ENCODE data around the gene CCDC81.
"Not testable (repeated sequence)": the region's sequence is repeated elsewhere in the genome, so short reads cannot be mapped to it uniquely, and the experiment has no call there.

Gene CCDC81

GRCh38 chr11:86418106-86418505 lies 43.4 kb downstream of the CCDC81 start:
- Histone ChIP-seq H3K27me3 (ENCODE audit: control insufficient read depth, insufficient read depth, low read length) (no peaks in the 10 kb centered on the region), H3K79me2 (no peaks in the 10 kb centered on the region), H3K27ac (no peak overlapping the region), H3K4me2 (ENCODE audit: low read length) (no peak overlapping the region), H3K4me1 (no peaks in the 10 kb centered on the region), H3K9me3 (ENCODE audit: control insufficient read depth, low read length) (no peaks in the 10 kb centered on the region), H2AFZ (no peak overlapping the region), H3K36me3 (ENCODE audit: control insufficient read depth, insufficient read depth, low read length) (no peaks in the 10 kb centered on the region), H3K9ac (no peak overlapping the region), H3K4me3 (ENCODE audit: low read depth, low read length) (no peak overlapping the region)
- TF ChIP-seq CTCF (IDR thresholded peaks at IDR 0.05) = no peak

DNA sequence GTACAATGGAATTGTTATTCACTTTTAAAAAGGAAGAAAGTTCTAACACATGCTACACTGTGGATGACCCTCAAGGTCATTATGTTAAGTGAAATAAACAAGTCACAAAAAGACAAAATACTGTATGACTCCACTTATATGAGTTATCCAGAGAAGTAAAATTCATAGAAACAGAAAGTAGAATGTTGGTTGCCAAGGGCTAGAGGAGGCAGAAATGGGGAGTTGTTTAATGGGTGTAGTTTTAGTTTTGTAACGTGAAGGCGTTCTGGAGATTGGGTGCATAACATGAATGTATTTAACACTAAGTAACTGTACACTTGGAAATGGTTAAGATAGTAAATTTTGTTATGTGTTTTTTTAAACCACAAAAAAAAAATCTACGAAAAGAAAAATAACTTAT lies 43.8 kb downstream of the CCDC81 start:
- no peak overlapping the region for H3K4me3 ChIP-seq (ENCODE audit: low read depth, low read length)
- no peak overlapping the region for H3K9ac ChIP-seq
- H3K27me3 ChIP-seq (ENCODE audit: control insufficient read depth, insufficient read depth, low read length) = no peaks in the 10 kb centered on the region
- no peaks in the 10 kb centered on the region for H3K79me2 ChIP-seq
- H3K36me3 ChIP-seq (ENCODE audit: control insufficient read depth, insufficient read depth, low read length) = no peaks in the 10 kb centered on the region
- TF ChIP-seq CTCF (IDR thresholded peaks at IDR 0.05) = no peak
- H3K4me1 ChIP-seq = no peaks in the 10 kb centered on the region
- H3K9me3 ChIP-seq (ENCODE audit: control insufficient read depth, low read length) = no peaks in the 10 kb centered on the region
- H2AFZ ChIP-seq = no peak overlapping the region
- no peak overlapping the region for H3K4me2 ChIP-seq (ENCODE audit: low read length)
- H3K27ac ChIP-seq = no peak overlapping the region

DNA sequence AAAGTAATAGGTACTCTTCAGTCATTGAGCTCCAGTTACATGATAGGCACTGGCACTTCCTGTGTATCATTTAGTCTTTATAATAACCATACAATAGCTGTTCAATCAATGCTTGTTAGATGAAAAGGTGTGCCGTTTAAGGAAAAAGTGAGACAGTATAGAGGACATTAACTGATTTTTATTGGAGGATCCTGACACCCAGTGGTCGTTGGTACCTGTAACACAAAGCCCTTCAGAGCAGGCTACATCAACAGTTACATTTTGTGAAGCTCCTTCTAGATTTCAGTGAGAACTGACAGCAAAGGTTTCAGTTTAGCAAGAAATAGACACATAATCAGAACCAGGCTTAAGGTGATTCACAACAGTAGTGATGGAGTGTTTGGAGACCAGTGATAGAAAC lies 44.2 kb downstream of the CCDC81 start:
- Histone ChIP-seq H3K4me3 (ENCODE audit: low read depth, low read length) (no peak overlapping the region), H3K9ac (no peak overlapping the region), H2AFZ (no peak overlapping the region), H3K4me1 (no peaks in the 10 kb centered on the region), H3K4me2 (ENCODE audit: low read length) (no peak overlapping the region), H3K27me3 (ENCODE audit: control insufficient read depth, insufficient read depth, low read length) (no peaks in the 10 kb centered on the region), H3K9me3 (ENCODE audit: control insufficient read depth, low read length) (no peaks in the 10 kb centered on the region), H3K36me3 (ENCODE audit: control insufficient read depth, insufficient read depth, low read length) (no peaks in the 10 kb centered on the region), H3K79me2 (no peaks in the 10 kb centered on the region), H3K27ac (no peak overlapping the region)
- TF ChIP-seq CTCF (IDR thresholded peaks at IDR 0.05) = no peak

DNA sequence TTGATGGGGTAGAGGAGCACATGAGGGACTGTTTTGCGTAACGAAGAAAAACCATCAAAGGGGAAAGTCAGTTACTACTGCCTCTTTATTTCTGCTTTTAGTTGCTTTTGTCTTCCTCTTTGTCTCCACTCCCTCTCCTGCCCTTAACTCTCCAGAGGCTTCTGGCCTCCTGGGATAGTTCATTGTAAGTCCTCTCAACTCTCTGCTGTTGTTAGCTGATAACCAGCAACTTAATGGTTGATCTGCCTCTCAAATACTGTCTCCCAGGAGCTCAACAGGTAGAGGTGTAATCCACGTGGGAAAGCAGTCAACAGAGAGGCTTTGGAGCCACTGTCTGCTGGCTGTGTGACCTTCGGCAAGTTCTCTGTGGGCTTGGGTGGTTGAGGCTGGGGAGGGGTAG lies 47.3 kb downstream of the CCDC81 start:
- Histone ChIP-seq H3K27me3 (ENCODE audit: control insufficient read depth, insufficient read depth, low read length) (no peaks in the 10 kb centered on the region), H3K4me2 (ENCODE audit: low read length) (no peak overlapping the region), H3K4me3 (ENCODE audit: low read depth, low read length) (no peak overlapping the region), H3K79me2 (no peaks in the 10 kb centered on the region), H3K9me3 (ENCODE audit: control insufficient read depth, low read length) (no peaks in the 10 kb centered on the region), H3K27ac (no peak overlapping the region), H2AFZ (no peak overlapping the region), H3K4me1 (no peaks in the 10 kb centered on the region), H3K36me3 (ENCODE audit: control insufficient read depth, insufficient read depth, low read length) (no peaks in the 10 kb centered on the region), H3K9ac (no peak overlapping the region)
- no peak for TF ChIP-seq CTCF (IDR thresholded peaks at IDR 0.05)

DNA sequence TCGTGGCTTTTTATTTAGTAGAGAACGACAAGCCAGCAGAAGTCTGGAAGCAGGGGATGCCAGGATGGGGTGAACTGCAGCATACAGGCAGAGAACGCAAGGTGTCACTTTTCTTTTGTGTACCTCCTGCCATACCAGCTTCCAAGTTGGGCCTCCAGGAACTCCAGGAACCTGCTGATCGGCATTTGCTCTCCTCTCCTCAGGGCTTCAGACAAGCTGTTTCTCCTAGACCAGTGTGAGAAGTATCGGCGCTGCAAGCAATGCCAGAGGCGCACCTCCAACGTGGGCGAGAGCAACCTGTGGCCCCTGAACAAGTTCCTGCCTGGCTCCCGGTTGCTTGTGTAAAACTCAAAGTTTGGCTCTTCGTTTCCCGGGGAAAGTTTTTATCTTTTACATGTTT lies 47.7 kb downstream of the CCDC81 start:
- no peak for TF ChIP-seq CTCF (IDR thresholded peaks at IDR 0.05)

DNA sequence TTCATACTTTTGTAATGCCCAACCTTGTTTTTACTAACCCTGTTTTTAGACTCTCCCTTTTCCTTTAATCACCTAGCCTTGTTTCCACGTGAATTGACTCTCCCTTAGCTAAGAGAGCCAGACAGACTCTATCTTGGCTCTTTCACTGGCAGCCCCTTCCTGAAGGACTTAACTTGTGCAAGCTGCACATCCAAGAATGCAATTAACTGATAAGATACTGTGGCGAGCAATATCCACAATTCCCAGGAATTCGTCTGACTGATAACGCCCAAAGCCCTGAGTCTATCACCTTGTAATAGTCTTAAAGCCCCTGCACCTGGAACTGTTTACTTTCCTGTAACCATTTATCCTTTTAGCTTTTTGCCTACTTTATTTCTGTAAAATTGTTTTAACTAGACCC lies 48.8 kb downstream of the CCDC81 start:
- not testable (repeated sequence) for H3K9me3 ChIP-seq (ENCODE audit: control insufficient read depth, low read length); H2AFZ ChIP-seq; H3K27ac ChIP-seq; H3K9ac ChIP-seq; H3K27me3 ChIP-seq (ENCODE audit: control insufficient read depth, insufficient read depth, low read length); H3K4me1 ChIP-seq; H3K4me2 ChIP-seq (ENCODE audit: low read length); H3K79me2 ChIP-seq; H3K4me3 ChIP-seq (ENCODE audit: low read depth, low read length); H3K36me3 ChIP-seq (ENCODE audit: control insufficient read depth, insufficient read depth, low read length)

More for the DNA sequence above, 47.7 kb downstream of the CCDC81 start:
- no peak overlapping the region for H2AFZ ChIP-seq
- H3K27me3 ChIP-seq (ENCODE audit: control insufficient read depth, insufficient read depth, low read length) = no peaks in the 10 kb centered on the region
- H3K79me2 ChIP-seq = no peaks in the 10 kb centered on the region
- H3K4me2 ChIP-seq (ENCODE audit: low read length) = no peak overlapping the region
- H3K9ac ChIP-seq = no peak overlapping the region
- no peaks in the 10 kb centered on the region for H3K36me3 ChIP-seq (ENCODE audit: control insufficient read depth, insufficient read depth, low read length)
- H3K4me1 ChIP-seq = no peaks in the 10 kb centered on the region
- no peaks in the 10 kb centered on the region for H3K9me3 ChIP-seq (ENCODE audit: control insufficient read depth, low read length)
- H3K27ac ChIP-seq = no peak overlapping the region
- no peak overlapping the region for H3K4me3 ChIP-seq (ENCODE audit: low read depth, low read length)
